H1 (cell line): ENCODE results near the gene BRICD5. TPM values are rescaled to one million over a fixed set of nuclear protein-coding genes. Genes with fewer than 3 reads are reported as not detected.

ENCODE experiments used
- CTCF ChIA-PET: fragments of 300-600 bp; sonication (Branson Sonifier 250); formaldehyde crosslinking; loops from one replicate; lab custom pipeline; 2021; ENCODE audit not compliant: partially characterized antibody; lab: Charles Lee
- POLR2A ChIA-PET: fragments of 300-600 bp; sonication (Branson Sonifier 250); formaldehyde crosslinking; loops from one replicate; lab custom pipeline; 2021; ENCODE audit warnings: inconsistent platforms; ENCODE audit not compliant: partially characterized antibody; lab: Charles Lee
- DNase-seq, 2 experiments: peaks; one replicate each; pipeline versions ENCODE4 v3.0.0 to v3.0.0-alpha.2; 2010 to 2022; ENCODE audit warnings: low spot score in 2 of 2, low read depth in 1 of 2, mixed read lengths in 1 of 2
- FAIRE-seq: peaks from 2 replicates; lab custom pipeline; 2011; peaks lifted over from hg19 to GRCh38; lab: Jason Lieb, UNC
- H2AFZ ChIP-seq: 2 replicates; pipeline ENCODE4 v1.8.1; 2012; ENCODE audit warnings: low read length, inconsistent platforms
- H2AK5ac ChIP-seq: 2 replicates; pipeline ENCODE4 v1.6.1; 2013; ENCODE audit warnings: low read depth, low read length
- H2BK120ac ChIP-seq: replicated peaks from 2 replicates; pipeline ENCODE3; 2013; ENCODE audit warnings: low read depth, low read length, inconsistent platforms
- H2BK12ac ChIP-seq: 2 replicates; pipeline ENCODE4 v1.6.1; 2013; ENCODE audit warnings: low read depth, low read length
- H2BK15ac ChIP-seq: 2 replicates; pipeline ENCODE4 v1.6.1; 2013; ENCODE audit warnings: low read length
- H2BK20ac ChIP-seq: 2 replicates; pipeline ENCODE4 v1.6.1; 2013; ENCODE audit warnings: low read length
- H2BK5ac ChIP-seq: 2 replicates; pipeline ENCODE4 v1.6.1; 2013; ENCODE audit warnings: low read depth, low read length
- H3K14ac ChIP-seq: 2 replicates; pipeline ENCODE4 v1.6.1; 2013; ENCODE audit warnings: inconsistent platforms; ENCODE audit not compliant: insufficient read length
- H3K18ac ChIP-seq: 2 replicates; pipeline ENCODE4 v1.6.1; 2013; ENCODE audit warnings: low read length; ENCODE audit errors: extremely low read depth
- H3K23ac ChIP-seq: 2 replicates; pipeline ENCODE4 v1.6.1; 2013; ENCODE audit warnings: inconsistent platforms; ENCODE audit not compliant: insufficient read length
- H3K23me2 ChIP-seq: 2 replicates; pipeline ENCODE4 v1.6.1; 2013; ENCODE audit warnings: low read depth, low read length
- H3K27ac ChIP-seq: 2 replicates; pipeline ENCODE4 v1.6.1; 2011; ENCODE audit warnings: low read depth, low read length, inconsistent platforms
- H3K27me3 ChIP-seq, 4 experiments: replicated peaks in 1 of 4; 1 replicate in 1 of 4; 2 replicates in 3 of 4; pipeline versions ENCODE4 v1.6.1 to v1.8.1; 2011 to 2013; ENCODE audit warnings: low read length in 3 of 4, mild to moderate bottlenecking in 3 of 4, inconsistent platforms in 2 of 4, mixed read lengths in 2 of 4, moderate library complexity in 1 of 4; ENCODE audit not compliant: control insufficient read depth in 3 of 4, insufficient read depth in 3 of 4; ENCODE audit errors: extremely low read depth in 1 of 4
- H3K36me3 ChIP-seq, 4 experiments: 2 replicates each; pipeline versions ENCODE4 v1.6.1 to v1.8.1; 2011 to 2013; ENCODE audit warnings: mild to moderate bottlenecking in 4 of 4, low read length in 3 of 4, moderate library complexity in 2 of 4, control low read depth in 1 of 4, inconsistent platforms in 1 of 4; ENCODE audit not compliant: insufficient read depth in 4 of 4, control insufficient read depth in 2 of 4
- H3K4ac ChIP-seq: replicated peaks from 2 replicates; pipeline ENCODE3; 2013; ENCODE audit warnings: low read length, low read depth, mixed read lengths, inconsistent platforms; ENCODE audit not compliant: insufficient read length
- H3K4me1 ChIP-seq, 4 experiments: replicated peaks in 1 of 4; 1 replicate in 1 of 4; 2 replicates in 3 of 4; pipeline versions ENCODE4 v1.6.1 to v1.8.1; 2011 to 2013; ENCODE audit warnings: low read length in 3 of 4, inconsistent platforms in 2 of 4, mixed read lengths in 1 of 4; ENCODE audit not compliant: insufficient read depth in 4 of 4, control insufficient read depth in 3 of 4
- H3K4me2 ChIP-seq, 2 experiments: 2 replicates each; pipeline versions ENCODE4 v1.6.1 to v1.8.1; 2011 to 2013; ENCODE audit warnings: low read depth in 2 of 2, low read length in 2 of 2, control low read depth in 1 of 2, inconsistent platforms in 1 of 2, mild to moderate bottlenecking in 1 of 2; ENCODE audit not compliant: insufficient read depth in 1 of 2
- H3K4me3 ChIP-seq, 4 experiments: fragments of 200-600, 300-600 bp in 1 of 4; sonication (generic), shearing (Covaris generic), sonication (Bioruptor Twin) in 1 of 4; 2 replicates each; pipeline versions ENCODE4 v1.5.1 to v1.8.1; 2011 to 2016; ENCODE audit warnings: low read length in 4 of 4, low read depth in 3 of 4, control low read depth in 2 of 4, inconsistent platforms in 2 of 4, mild to moderate bottlenecking in 2 of 4, mixed read lengths in 1 of 4, moderate library complexity in 1 of 4; ENCODE audit not compliant: insufficient read depth in 2 of 4; ENCODE audit errors: extremely low read depth in 1 of 4
- H3K56ac ChIP-seq: replicated peaks from 2 replicates; pipeline ENCODE3; 2013; ENCODE audit warnings: low read depth, mild to moderate bottlenecking, mixed read lengths, low read length, inconsistent platforms; ENCODE audit not compliant: insufficient read length
- H3K79me1 ChIP-seq: 2 replicates; pipeline ENCODE4 v1.6.1; 2013; ENCODE audit warnings: low read depth, low read length, control low read depth
- H3K79me2 ChIP-seq, 2 experiments: 2 replicates each; pipeline versions ENCODE4 v1.6.1 to v1.8.1; 2012 to 2013; ENCODE audit warnings: low read length in 2 of 2, mild to moderate bottlenecking in 2 of 2, inconsistent platforms in 1 of 2; ENCODE audit not compliant: insufficient read depth in 2 of 2, control insufficient read depth in 1 of 2
- H3K9ac ChIP-seq, 4 experiments: replicated peaks in 1 of 4; 1 replicate in 1 of 4; 2 replicates in 3 of 4; pipeline versions ENCODE4 v1.6.1 to v1.8.1; 2011 to 2013; ENCODE audit warnings: low read depth in 3 of 4, low read length in 3 of 4, control low read depth in 2 of 4, mild to moderate bottlenecking in 2 of 4, moderate library complexity in 2 of 4, inconsistent platforms in 1 of 4; ENCODE audit errors: extremely low read depth in 1 of 4
- H3K9me3 ChIP-seq, 2 experiments: 2 replicates each; pipeline versions ENCODE4 v1.6.1 to v1.8.1; 2012 to 2013; ENCODE audit warnings: mild to moderate bottlenecking in 2 of 2, moderate library complexity in 2 of 2, control low read depth in 1 of 2, inconsistent platforms in 1 of 2, low read depth in 1 of 2, low read length in 1 of 2, mixed read lengths in 1 of 2; ENCODE audit not compliant: insufficient read depth in 2 of 2
- H4K20me1 ChIP-seq, 2 experiments: replicated peaks in 1 of 2; 2 replicates each; pipeline versions ENCODE3 to v1.8.1; 2011 to 2013; ENCODE audit warnings: inconsistent platforms in 2 of 2, low read length in 2 of 2, mild to moderate bottlenecking in 1 of 2; ENCODE audit not compliant: insufficient read depth in 2 of 2, control insufficient read depth in 1 of 2
- H4K5ac ChIP-seq: 2 replicates; pipeline ENCODE4 v1.6.1; 2013; ENCODE audit warnings: low read length, low read depth, mixed read lengths, inconsistent platforms; ENCODE audit not compliant: insufficient read length
- H4K8ac ChIP-seq: 2 replicates; pipeline ENCODE4 v1.8.0; 2013; ENCODE audit warnings: mild to moderate bottlenecking, moderate library complexity, low read length, inconsistent platforms; ENCODE audit not compliant: insufficient read depth; ENCODE audit errors: extremely low read depth
- H4K91ac ChIP-seq: replicated peaks from 2 replicates; pipeline ENCODE3; 2013; ENCODE audit warnings: low read length, mixed read lengths, inconsistent platforms; ENCODE audit not compliant: insufficient read length
- CTCF ChIP-seq, 3 experiments: IDR thresholded peaks; 1 replicate in 2 of 3; 2 replicates in 1 of 3; pipeline versions ENCODE4 v1.5.1 to v1.6.1; 2011; ENCODE audit warnings: low read length in 3 of 3, mild to moderate bottlenecking in 3 of 3, inconsistent platforms in 2 of 3, low read depth in 1 of 3, moderate library complexity in 1 of 3; ENCODE audit not compliant: insufficient read depth in 1 of 3; ENCODE audit errors: control extremely low read depth in 1 of 3
- EP300 ChIP-seq, 2 experiments: IDR thresholded peaks; 1 replicate in 1 of 2; 2 replicates in 1 of 2; pipeline ENCODE4 v1.6.1; 2011 to 2012; ENCODE audit warnings: low read depth in 2 of 2, low read length in 2 of 2, mild to moderate bottlenecking in 2 of 2, borderline replicate concordance in 1 of 2, inconsistent platforms in 1 of 2, moderate library complexity in 1 of 2
- WGBS, 2 experiments: shearing (Covaris generic) in 1 of 2; methylation state at CpG; one replicate each; pipeline versions ENCODE4 v1.1.6 to v1.1.7; 2013 to 2015; ENCODE audit warnings: low lambda C conversion rate in 2 of 2, mixed read lengths in 2 of 2, inconsistent platforms in 1 of 2, low coverage in 1 of 2, missing lambda C conversion rate in 1 of 2; ENCODE audit not compliant: insufficient replicate concordance in 2 of 2, insufficient coverage in 1 of 2, insufficient read length in 1 of 2; ENCODE audit errors: extremely low coverage in 1 of 2, missing lambda C conversion rate in 1 of 2; 5-methylcytosine and 5-hydroxymethylcytosine counted together
- polyA plus RNA-seq, 7 experiments: library from polyadenylated mRNA; depleted of rRNA in 3 of 7; stranded (reverse) in 5 of 7; unstranded in 2 of 7; fragments of >200 nt in 5 of 7; fragments of 200-250 nt in 2 of 7; gene quantifications; 1 replicate in 5 of 7; 2 replicates in 1 of 7; 4 replicates in 1 of 7; pipeline versions ENCODE4 v1.2.1 to v1.2.3, GENCODE V29; 2011 to 2013; ENCODE audit warnings: missing spikeins in 2 of 7, mixed read lengths in 2 of 7
- total RNA-seq: library from RNA; stranded (reverse); fragmentation: NEBNext Ultra II Directional; extraction: Animal tissue kit (Norgen Biotek cat#: 25700); gene quantifications from 2 replicates; pipeline ENCODE4 v1.2.1, GENCODE V29; 2021

The BRICD5 gene
- total and polyA plus RNA-seq, 2 of the 8 experiments (the other 6 are each of a cell fraction or from before 2014, with no cell fraction given), result 8.5 to 14.2 TPM

DNA sequence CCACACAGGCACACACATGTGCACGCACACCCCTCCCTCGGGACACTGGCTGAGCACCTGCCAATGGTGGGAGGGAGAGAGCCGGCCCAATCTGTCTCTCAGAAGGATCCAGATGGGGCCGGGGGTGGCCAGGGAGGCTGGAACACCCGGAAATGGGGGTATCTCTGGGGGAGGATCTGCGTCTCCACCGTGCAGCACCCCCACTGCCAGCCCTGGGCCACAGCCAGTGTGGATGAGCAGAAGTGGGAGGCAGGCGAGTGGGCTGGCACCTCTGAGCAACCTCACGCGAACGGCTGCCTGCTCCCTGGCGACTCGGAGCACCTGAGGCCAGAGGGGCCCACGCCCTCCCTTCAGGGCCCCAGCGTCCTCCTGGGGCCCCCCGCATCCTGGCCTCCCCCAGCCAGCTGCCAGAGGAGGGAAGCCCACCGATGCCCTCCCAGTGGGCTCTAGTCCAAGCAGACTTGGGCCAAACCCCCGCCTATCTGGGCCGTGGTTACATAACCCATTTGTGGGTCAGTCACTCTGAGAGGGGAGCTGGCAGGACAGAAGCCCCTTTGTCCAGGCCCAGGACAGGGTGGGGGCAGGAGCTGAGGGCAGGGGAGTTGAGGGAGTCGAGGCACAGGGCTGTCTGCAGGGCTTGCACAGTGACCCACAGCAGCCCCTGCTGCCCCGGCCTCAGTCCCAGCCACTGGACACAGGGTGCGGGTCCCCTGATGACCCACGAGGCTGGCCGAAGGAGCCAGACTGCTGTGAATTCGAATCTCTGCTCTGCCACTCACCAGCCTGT is 19.8 kb downstream of the BRICD5 start:
- DNase-seq (no peak), FAIRE-seq (no peak)
- Histone ChIP-seq H3K9me3 (no peaks in the 10 kb centered on the region), H3K27me3 (peaks cover 0 to 7% (median 3%) of the 10 kb centered on the region in 4 experiments; a peak in 4 of 7 replicates), H3K4me1 (peaks cover 0 to 9% (median 3%) of the 10 kb centered on the region in 4 experiments; a peak in 4 of 7 replicates), H3K23ac (no peak overlapping the region), H2AK5ac (no peak overlapping the region), H3K18ac (no peak overlapping the region), H4K20me1 (peaks cover 4 to 11% of the 10 kb centered on the region in 2 experiments), H3K27ac (no peak overlapping the region), H2BK15ac (no peak overlapping the region), H2BK12ac (no peak overlapping the region), H3K23me2 (peaks cover 4% of the 10 kb centered on the region; the same call in 1 of the 2 replicates), H3K14ac (no peak overlapping the region), H3K79me1 (no peaks in the 10 kb centered on the region), H4K5ac (no peak overlapping the region), H3K9ac (no peak overlapping the region; a peak in 1 of 7 replicates), H4K91ac (no peak overlapping the region), H3K4me2 (no peak overlapping the region), H2BK20ac (no peak overlapping the region), H3K56ac (no peak overlapping the region), H2BK5ac (no peak overlapping the region), H3K79me2 (no peaks in the 10 kb centered on the region), H2BK120ac (no peak overlapping the region), H3K4me3 (no peak overlapping the region), H4K8ac (no peak overlapping the region), H3K36me3 (no peaks in the 10 kb centered on the region), H3K4ac (no peak overlapping the region), H2AFZ (no peak overlapping the region)
- ChIA-PET POLR2A (interaction anchor here (0.7 to 2.4 kb wide), 13 partner anchors 8 to 198 kb away, joined by 3 to 12 read pairs (median 4); partner anchors contain the start of genes BRICD5, E4F1, ECI1 and PGP), CTCF (no interaction called here)
- 94% methylated on average over 20 of the region's 25 CpGs; no CpG with 5 or more reads in 1 of the 2 experiments for WGBS, 2 experiments
- TF ChIP-seq EP300 (IDR thresholded peaks at IDR 0.05; ENCODE audit: borderline replicate concordance in 1 of 2, low read depth in 2 of 2, low read length in 2 of 2), result no peak
- TF ChIP-seq CTCF (IDR thresholded peaks at IDR 0.05; ENCODE audit: control extremely low read depth in 1 of 3, insufficient read depth in 1 of 3, low read depth in 1 of 3, low read length in 3 of 3), result no peak
